Nucleus accumbens (tissue), 56 donors: Measurements from ENCODE around the gene RCAN2.
A peak's percentile ranks its signal among the peaks of the same experiment; 100 is the strongest.
"Not testable (repeated sequence)": the region's sequence is repeated elsewhere in the genome, so short reads cannot be mapped to it uniquely, and the experiment has no call there.

Experiments used
- DNase-seq, 56 donors: peaks; one replicate each; lab custom pipeline; 2025; lab: John Stamatoyannopoulos, UW

The RCAN2 gene

DNA sequence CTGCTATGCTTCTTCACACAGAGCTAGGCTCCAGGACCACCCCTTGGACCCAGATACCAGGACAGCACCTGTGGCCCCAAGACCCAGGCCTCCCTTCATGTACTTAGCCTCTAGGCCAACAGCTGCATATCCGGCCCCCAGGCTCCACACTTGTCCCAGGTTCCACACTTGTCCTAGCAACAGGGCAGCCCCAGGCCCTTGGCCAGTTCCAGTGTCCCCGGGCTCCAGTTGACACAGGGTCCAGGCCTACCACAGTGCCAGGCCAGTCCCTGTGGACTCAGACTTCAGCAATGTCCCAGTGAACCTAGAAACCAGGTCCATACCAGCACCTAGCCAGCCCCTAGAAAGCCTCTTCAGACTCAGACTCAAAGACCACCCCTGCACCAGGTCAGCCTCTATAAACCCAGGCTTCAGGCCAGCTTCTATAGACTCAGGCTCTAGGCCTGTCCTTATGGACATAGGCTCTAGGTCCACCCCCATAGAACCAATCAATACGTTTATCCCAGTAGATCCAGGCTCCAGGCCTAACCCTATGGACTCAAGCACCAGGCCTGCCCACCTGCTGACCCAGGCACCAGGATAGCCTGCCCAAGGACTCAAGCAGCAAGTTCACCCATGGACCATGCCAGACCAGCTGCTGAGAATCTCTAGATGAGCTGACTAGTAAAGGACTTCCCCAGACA, 46.3 kb downstream of the RCAN2 start:
- no peak for DNase-seq

DNA sequence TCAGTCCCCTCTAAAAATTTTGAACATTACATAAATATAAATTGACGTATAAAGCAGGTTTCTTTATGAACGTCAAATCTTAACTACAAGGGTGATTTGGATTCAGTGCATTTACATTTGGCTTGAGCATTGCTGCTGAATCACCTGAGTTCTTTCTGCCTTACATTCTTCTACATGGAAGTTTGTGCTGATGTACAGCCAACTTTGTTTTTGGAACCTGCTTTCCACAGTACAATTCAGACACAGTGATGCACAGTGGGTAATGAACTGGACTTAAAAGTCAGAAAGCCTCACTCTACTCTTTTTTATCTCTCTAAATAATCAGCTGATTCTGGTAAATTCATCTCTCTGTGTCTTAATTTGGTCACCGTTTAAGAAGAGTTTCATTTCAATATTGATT, 47.6 kb downstream of the RCAN2 start:
- no peak for DNase-seq

DNA sequence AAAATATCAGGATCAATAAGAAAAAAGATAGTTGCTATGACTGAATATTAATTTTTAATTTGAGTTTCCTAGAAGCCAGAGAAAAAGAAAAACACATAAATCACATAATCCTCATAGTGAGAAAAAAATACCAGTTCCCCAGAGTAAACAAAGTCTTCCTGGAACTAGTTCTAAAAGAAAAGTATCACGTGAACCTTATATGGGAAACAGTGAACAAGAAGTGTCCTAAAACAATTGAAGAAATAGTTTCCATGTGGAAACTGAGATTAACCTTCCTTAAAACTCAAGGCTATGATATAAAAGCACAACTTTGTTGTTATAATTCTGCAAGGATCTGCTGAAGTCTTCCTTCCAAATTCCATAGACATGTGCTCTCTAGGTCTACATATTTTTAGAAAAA, 50.6 kb downstream of the RCAN2 start:
- no peak for DNase-seq

DNA sequence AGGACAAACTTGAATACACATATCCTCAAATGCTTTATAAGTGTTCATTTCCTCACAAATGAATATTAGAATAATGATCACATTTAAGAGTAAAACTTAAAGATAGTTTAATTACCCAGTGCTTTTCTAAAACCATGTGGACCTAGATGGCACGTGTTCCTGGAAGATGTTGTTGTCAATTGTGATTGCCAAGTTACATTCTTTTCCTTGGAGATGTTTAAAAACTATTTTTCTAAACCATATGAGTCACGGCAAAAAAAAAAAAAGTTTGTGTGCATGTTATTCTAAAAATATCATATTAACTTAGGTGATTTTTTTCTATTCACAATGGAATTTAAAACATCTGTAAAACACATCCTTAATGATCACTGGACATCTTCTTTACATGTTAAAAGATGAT, 51.1 kb downstream of the RCAN2 start:
- DNase-seq, result no peak

DNA sequence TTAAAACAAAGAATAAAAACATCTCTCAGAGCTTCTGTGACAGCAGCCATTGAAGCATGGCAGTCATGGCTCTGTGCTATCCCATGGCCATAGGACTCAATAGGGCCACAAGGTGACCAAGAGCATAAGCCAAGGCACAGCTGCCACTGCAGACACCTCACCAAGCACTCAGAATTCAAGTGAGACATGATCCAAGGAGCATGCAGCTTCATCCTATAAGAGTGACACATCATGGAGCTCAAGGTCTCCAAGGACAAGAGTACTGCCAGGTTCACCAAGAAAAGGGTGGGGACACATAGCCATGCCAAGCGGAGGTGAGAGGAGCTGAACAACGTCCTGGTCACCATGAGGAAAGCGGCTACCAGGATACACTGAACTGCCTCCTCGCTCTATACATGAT, 53.0 kb downstream of the RCAN2 start:
- no peak for DNase-seq

DNA sequence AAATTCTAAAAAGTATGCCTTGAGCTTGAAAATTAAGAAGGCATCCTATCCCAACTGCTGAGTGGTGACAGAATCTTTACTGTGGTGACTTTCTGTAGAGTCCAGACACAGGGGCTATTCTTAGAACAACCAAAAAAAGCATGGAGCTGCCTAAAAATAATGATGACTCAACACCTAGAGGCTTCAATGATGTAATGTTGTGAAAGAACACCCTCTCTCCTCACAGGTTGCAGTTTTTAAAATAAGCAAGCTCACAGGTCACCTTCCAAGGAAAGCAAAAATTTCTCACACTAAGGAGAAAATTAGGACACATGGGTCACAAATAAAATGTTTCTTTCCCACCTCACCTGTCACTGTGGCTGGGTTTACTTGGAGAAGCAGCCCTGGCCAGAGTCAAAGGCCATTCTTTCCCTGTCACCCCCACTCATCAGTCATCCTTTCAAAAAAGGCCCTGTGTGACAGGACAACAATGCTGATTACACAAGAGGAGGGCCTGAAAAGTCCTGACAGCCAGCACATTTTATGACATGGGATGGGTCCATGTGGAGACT, 53.5 kb downstream of the RCAN2 start:
- DNase-seq, result no peak

DNA sequence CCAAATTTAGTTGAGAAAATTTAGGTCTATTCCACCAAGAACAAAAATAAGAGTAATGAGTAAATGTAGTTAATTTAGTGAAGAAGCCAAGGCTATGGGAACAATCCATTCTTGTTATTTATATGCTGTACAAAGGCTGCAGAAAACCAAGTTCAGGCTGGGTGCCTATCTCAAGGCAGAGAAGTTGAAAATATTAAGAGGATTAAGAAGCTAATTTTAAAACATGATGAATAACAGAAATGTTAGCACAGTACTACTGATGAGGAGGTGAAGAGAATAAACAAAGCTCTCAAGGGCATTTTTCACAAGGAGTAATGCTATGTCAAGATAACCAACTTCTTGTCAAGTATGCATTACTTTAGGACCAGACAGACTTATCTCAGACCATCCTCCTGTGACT, 68.6 kb downstream of the RCAN2 start:
- DNase-seq, result no peak

DNA sequence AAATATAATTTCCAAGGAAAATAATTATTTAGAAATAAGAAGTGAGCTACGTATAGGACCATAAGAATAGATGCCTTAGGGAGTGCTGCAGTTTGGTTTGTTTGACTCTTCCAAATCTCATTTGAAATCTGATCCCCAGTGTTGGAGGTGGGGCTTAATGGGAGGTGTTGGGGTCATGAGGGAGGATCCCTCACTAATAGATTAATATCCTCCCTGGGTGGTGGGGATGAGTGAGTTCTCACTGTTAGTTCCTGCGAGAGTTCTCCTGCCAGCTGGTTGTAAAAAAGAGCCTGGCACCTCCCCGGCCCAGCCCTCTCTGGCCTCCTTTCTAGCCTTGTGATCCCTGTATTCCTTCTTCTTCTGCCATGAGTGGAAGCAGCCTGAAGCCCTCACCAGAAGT, 69.3 kb downstream of the RCAN2 start:
- no peak for DNase-seq

DNA sequence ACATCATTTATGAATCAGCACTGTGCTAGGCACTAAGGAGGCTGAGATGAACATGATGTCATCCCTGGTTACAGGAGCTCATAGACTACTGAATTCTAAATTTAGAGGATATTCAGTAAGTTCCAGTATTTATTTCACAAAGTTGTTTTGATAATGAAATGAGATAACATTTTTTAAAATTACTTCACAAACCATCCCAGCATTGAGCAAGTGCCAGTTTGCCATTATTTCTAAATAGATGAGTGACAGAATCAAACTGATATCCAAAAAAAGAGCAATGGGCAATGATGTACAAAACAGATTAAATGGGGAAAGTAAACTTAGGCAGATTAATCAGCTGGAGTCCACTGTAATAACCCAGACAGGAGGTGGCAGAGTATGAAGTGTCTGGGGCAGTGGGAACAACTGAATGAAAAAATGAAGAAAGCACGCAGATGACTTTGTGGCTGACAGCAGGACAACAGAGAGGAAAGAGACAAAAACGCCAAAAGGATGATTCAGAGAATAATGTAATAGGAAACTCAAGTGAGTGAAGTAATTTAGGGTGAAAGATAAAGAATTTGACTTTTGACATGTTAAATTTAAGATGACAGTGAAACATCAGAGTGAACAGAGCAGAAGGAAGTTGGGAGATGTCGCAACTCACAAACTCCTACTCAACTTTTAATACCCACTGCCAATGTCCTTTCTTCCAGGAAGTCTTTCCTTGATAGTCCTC, 70.2 kb downstream of the RCAN2 start:
- DNase-seq, result no peak

DNA sequence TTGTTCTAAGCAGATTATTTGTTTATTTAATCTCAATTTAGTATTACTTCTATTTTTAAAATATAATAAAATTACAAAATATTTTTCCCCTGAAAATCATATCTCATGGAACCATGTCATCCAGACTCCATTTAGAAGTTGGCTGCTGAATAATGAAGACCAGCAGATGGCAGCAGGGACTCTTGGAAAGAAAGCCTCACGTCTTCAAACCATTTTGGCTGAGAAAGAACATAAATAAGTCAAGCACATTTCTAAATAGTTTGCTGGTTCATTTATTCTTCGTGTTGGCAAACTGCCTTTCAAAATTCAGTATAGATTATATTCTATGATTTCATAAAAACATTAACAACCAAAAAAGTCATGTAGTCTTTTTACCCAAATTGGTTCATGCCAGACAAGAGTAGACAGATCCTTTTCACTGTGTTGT, 71.7 kb downstream of the RCAN2 start:
- DNase-seq, result peak in 42 of 56 donors; percentile 2 to 85 (median 39)

DNA sequence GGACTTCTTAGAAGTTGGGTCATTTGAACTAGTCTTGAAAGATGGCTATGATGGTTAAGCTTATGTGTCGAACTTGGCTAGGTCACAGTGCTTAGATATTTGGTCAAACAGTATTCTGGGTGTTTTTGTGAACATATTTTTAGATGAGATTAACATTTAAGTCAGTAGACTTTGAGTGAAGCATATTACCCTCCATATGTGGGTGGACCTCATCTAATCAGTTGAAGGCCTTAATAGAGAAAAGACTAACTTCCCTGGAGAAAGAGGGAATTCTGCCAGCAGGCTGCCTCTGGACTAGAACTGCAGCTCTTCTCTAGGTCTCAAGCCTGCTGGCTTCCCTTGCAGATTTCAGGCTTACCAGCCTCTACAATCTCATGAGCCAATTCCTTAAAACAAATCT, 76.9 kb downstream of the RCAN2 start:
- DNase-seq, result no peak

DNA sequence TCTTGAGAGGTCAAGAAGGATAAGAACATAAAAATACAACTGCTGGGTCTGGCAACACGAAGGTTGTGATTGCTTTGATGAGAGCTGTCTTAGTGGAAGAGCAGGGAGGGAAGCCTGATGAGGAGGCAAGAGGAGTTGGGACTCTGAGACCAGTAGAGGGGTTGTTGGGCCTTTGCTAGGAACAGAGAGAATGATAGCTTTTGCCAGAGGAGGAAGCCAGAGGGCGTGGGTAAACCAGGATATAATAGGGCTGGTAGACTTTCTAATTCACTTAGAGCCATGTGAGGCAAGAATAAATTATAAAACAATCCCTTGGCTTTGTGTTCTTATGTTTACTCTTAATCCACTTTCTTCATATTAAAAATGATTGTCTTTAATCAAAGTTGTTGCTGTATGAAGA, 78.6 kb downstream of the RCAN2 start:
- no peak for DNase-seq

DNA sequence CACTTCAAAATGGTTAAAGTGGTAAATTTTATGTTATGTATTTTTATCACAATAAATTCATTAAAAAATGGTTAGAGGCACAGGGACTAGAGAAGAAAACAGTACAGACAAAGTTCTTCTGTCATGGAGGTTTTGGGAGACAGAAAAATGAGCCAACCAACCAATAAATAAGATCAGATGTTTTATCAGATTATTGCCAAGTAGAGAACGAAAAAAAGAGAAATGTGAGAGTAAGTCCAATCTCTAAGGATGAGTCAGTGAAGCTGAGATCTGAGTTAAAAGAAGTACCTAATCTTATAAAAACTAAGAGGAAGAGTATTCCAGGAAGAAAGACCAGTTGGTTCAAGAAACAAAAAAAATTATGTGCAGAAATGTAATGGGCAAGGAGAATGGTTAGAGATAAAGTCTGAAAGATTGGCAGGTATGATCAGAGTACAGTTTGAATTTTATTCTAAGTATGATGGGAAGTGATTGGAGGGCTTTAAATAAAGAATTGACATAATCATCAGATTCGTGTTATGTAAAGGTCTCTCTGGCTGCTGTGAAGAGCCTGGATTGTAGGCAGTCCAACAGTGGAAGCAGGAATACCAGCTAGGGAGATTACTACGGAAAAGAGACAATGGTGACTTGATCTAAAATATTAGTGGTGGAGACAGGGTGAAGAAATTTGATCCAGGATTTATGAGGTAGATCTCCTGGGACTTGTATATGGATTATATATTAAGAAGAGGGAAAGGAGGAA, 79.6 kb downstream of the RCAN2 start:
- DNase-seq, result no peak

DNA sequence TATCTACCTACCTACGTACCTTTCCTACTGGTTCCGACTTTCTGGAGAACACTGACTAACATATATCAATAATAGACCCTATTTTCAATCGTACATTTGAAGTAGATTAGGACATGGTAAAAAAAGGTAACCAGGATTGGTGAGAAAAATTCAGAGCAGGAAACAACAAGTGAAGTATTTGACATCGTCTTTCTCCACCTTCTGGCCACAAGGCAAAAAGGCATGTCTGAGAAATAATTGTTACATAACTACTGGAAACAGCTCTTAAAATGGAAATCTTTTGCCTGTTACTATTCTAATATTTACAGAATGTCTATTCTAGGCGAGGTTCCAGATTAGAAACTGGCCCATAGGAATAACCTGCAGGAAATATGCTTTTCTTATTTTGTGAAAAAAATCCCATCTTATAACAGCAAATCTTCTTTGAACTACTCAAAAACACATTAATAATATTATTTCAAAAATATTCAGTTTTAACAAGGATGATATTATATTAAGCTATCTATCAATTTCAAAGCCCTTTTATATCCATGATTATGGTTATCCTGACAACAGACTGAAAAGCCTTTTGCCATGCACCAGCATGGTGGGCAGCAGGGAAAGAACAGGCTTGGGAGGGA, 80.8 kb downstream of the RCAN2 start:
- peak in 17 of 56 donors; percentile 4 to 57 (median 20) for DNase-seq

DNA sequence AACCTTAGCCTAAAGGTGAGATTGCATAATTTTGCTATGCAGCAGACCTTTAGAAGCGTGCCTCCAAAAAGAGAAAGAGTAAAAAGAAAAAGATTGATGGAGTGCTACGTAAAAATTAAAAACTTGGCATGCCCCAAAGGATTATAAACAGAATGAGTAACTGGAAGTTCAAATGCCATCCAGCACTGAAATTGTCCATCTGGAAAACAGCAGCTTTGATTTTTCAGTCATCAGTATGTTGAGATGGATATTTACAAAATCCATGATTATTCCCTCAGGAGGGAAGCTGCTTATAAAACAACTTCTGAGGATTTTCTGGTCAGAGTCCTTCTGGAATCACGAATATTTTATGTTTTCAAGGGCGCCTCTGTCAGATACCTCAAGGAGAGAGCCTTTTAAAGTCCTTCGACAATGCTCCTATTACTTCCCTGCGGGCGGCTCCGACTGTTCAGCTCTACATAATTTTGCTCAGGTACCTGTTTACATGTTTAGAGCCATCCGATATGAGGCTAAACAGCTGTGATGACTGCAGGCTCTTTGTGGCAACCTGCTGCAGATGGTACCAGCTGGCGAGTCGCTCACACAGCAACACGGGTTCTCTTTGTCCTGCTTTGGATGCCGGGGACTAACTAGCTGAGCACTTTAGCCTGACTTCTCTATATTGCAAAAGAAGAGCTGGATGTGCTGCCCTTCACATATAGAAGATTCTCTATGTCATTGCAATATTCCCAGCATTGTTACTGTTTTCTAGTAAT, 83.3 kb downstream of the RCAN2 start:
- peak in 18 of 56 donors; percentile 5 to 52 (median 26) for DNase-seq

DNA sequence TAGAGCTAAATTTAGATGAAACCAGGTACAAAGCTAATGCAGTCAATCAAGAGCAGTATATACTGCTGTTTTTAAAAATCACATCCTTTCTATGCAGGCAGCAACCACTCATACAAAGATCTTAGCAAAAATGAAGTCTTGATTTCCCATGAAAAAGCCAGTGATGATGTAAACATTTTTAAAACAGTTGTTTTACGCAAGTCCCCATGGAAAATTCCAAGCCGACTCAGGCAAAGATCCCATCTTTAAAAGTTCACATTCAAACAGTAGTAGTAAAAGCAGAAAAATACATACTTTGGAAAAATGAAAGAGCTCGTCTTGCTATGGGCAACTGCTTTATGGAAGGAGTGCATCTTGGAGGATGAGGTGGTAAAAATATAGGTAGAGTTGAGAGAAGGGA, 84.0 kb downstream of the RCAN2 start:
- DNase-seq, result no peak

DNA sequence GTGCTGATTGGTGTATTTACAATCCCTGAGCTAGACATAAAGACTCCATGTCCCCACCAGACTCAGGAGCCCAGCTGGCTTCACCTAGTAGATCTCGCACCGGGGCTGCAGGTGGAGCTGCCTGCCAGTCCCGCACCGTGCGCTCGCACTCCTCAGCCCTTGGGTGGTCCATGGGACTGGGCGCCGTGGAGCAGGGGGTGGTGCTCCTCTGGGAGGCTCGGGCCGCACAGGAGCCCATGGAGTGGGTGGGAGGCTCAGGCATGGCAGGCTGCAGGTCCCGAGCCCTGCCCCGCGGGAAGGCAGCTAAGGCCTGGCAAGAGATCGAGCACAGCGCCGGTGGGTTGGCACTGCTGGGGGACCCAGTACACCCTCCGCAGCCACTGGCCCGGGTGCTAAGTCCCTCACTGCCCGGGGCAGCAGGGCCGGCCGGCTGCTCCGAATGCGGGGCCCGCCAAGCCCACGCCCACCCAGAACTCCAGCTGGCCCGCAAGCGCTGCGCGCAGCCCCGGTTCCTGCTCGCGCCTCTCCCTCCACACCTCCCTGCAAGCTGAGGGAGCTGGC, 85.5 kb downstream of the RCAN2 start:
- DNase-seq, result not testable (repeated sequence)

DNA sequence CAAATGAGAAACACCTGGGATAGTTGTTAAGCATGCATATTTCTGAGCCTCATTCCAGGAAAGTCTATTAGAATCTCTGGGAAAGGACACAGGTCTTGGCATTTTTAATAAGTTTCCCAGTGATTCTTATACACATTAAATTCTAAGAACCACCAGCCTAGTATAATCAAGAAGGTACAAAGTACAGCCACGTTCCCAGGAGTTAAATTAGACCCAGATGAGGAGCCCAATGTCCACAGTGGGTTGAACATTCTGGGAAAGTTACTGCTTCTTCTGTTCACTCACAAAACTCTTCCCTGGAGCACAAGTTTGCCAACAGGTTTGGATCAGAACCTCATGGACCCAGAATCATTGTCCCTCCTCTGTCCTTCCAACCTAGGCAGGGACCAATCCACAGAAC, 90.4 kb downstream of the RCAN2 start:
- no peak for DNase-seq

DNA sequence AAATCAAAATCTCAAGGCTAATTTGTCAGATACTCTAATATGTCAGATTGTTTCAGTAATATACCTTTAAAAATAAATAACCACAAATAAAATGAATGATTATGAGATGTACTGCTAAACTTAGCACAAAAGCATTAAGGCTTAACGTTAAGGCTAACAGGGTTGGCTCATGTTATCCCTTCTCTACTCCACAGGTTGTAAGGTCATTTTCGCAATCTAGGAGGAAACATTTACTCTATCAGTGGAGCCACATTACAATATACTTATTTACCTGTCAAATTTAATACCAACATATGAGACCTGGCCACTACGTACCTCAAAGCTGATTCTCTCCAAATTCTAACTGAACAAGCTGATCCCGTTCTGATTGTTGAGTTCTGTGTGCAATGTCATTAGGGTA, 95.7 kb downstream of the RCAN2 start:
- DNase-seq, result no peak

DNA sequence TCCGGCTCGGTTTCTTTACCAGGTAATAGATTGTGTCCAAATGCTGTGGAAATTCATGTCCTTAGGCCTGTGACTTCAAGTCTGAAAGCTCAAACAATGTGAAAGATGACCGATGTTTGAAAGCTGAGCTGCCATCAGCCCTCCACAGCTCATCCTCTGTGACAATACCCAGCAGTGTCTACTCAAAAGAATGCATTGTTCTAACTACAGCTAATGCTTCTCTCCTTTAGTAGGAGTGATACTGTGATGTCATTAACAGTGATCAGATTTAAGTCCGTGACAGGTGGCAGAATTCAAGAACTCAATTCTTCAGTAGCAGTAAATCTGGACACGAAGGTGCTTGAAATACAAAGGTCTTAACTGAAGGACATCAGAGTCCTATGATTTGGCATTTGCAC, 97.3 kb downstream of the RCAN2 start:
- peak in 21 of 56 donors; percentile 6 to 49 (median 21) for DNase-seq
